Mesenchymal stem cell (in vitro differentiated cells and primary cell): ENCODE data around the gene FCHSD1.
A peak's percentile ranks its signal among the peaks of the same experiment; 100 is the strongest.

Experiments used
- DNase-seq: peaks from one replicate; pipeline ENCODE4 v3.0.0-alpha.2; 2013
- H2AFZ ChIP-seq: one replicate; pipeline ENCODE4 v1.6.1; 2013; ENCODE audit warnings: low read depth, mild to moderate bottlenecking, control low read depth, inconsistent platforms, low read length, moderate library complexity
- H2AK5ac ChIP-seq: 2 replicates; pipeline ENCODE4 v1.6.1; 2013; ENCODE audit warnings: low read length, moderate library complexity, mild to moderate bottlenecking, inconsistent platforms; ENCODE audit not compliant: severe bottlenecking
- H2BK120ac ChIP-seq: one replicate; pipeline ENCODE4 v1.6.1; 2013; ENCODE audit warnings: low read depth, mild to moderate bottlenecking, inconsistent platforms, low read length, moderate library complexity
- H2BK12ac ChIP-seq, 2 experiments: one replicate each; pipeline ENCODE4 v1.6.1; 2013; ENCODE audit warnings: inconsistent platforms in 2 of 2, low read length in 2 of 2, mild to moderate bottlenecking in 2 of 2, moderate library complexity in 2 of 2, control low read depth in 1 of 2
- H2BK15ac ChIP-seq: one replicate; pipeline ENCODE4 v1.6.1; 2013; ENCODE audit warnings: mild to moderate bottlenecking, low read depth, inconsistent platforms; ENCODE audit not compliant: poor library complexity, severe bottlenecking
- H2BK5ac ChIP-seq: 2 replicates; pipeline ENCODE4 v1.6.1; 2013; ENCODE audit warnings: low read depth, mild to moderate bottlenecking, low read length, control low read depth, inconsistent platforms; ENCODE audit not compliant: poor library complexity, severe bottlenecking
- H3K14ac ChIP-seq, 2 experiments: one replicate each; pipeline ENCODE4 v1.6.1; 2013; ENCODE audit warnings: inconsistent platforms in 2 of 2, low read length in 2 of 2, control low read depth in 1 of 2, mild to moderate bottlenecking in 1 of 2, moderate library complexity in 1 of 2
- H3K18ac ChIP-seq, 2 experiments: one replicate each; pipeline ENCODE4 v1.6.1; 2013; ENCODE audit warnings: inconsistent platforms in 2 of 2, low read length in 2 of 2, control low read depth in 1 of 2, low read depth in 1 of 2, mild to moderate bottlenecking in 1 of 2
- H3K23ac ChIP-seq, 2 experiments: one replicate each; pipeline ENCODE4 v1.6.1; 2013; ENCODE audit warnings: inconsistent platforms in 2 of 2, low read length in 2 of 2, mild to moderate bottlenecking in 2 of 2, moderate library complexity in 2 of 2, control low read depth in 1 of 2
- H3K27ac ChIP-seq: 2 replicates; pipeline ENCODE4 v1.5.1; 2013; ENCODE audit warnings: mild to moderate bottlenecking, moderate library complexity, low read length, control low read depth, inconsistent platforms; ENCODE audit not compliant: poor library complexity, severe bottlenecking
- H3K27me3 ChIP-seq, 2 experiments: 2 replicates each; pipeline versions ENCODE4 v1.6.1 to v1.7.0; 2013; ENCODE audit warnings: low read length in 2 of 2, mild to moderate bottlenecking in 2 of 2, moderate library complexity in 2 of 2, control low read depth in 1 of 2, inconsistent platforms in 1 of 2; ENCODE audit not compliant: control insufficient read depth in 1 of 2, insufficient read depth in 1 of 2
- H3K36me3 ChIP-seq, 2 experiments: 2 replicates each; pipeline versions ENCODE4 v1.6.1 to v1.7.0; 2013; ENCODE audit warnings: low read length in 2 of 2, control low read depth in 1 of 2, inconsistent platforms in 1 of 2, low read depth in 1 of 2, mild to moderate bottlenecking in 1 of 2; ENCODE audit not compliant: insufficient read depth in 2 of 2, control insufficient read depth in 1 of 2
- H3K4ac ChIP-seq, 2 experiments: one replicate each; pipeline ENCODE4 v1.6.1; 2013; ENCODE audit warnings: inconsistent platforms in 2 of 2, low read length in 2 of 2, mild to moderate bottlenecking in 2 of 2, moderate library complexity in 2 of 2, control low read depth in 1 of 2, low read depth in 1 of 2
- H3K4me1 ChIP-seq: 2 replicates; pipeline ENCODE4 v1.6.1; 2013; ENCODE audit warnings: low read depth, low read length, control low read depth; ENCODE audit not compliant: control insufficient read depth, insufficient read depth
- H3K4me2 ChIP-seq: 2 replicates; pipeline ENCODE4 v1.6.1; 2013; ENCODE audit warnings: low read length, mild to moderate bottlenecking, inconsistent platforms; ENCODE audit not compliant: poor library complexity, severe bottlenecking
- H3K4me3 ChIP-seq, 2 experiments: 2 replicates each; pipeline versions ENCODE4 v1.5.1 to v1.7.0; 2013; ENCODE audit warnings: low read length in 2 of 2, mild to moderate bottlenecking in 2 of 2, control low read depth in 1 of 2, low read depth in 1 of 2; ENCODE audit not compliant: insufficient read depth in 1 of 2
- H3K79me1 ChIP-seq: replicated peaks from 2 replicates; pipeline ENCODE4 v1.6.1; 2013; ENCODE audit warnings: mild to moderate bottlenecking, control low read depth, low read length, inconsistent platforms; ENCODE audit not compliant: poor library complexity, severe bottlenecking
- H3K9ac ChIP-seq: 2 replicates; pipeline ENCODE4 v1.7.0; 2013; ENCODE audit warnings: mild to moderate bottlenecking, low read length, moderate library complexity
- H3K9me3 ChIP-seq: 2 replicates; pipeline ENCODE4 v1.7.0; 2013; ENCODE audit warnings: mild to moderate bottlenecking, low read length; ENCODE audit not compliant: control insufficient read depth
- H4K8ac ChIP-seq: one replicate; pipeline ENCODE4 v1.6.1; 2013; ENCODE audit warnings: inconsistent platforms, mild to moderate bottlenecking, low read length, moderate library complexity
- H4K91ac ChIP-seq: one replicate; pipeline ENCODE4 v1.6.1; 2013; ENCODE audit warnings: mild to moderate bottlenecking, low read length, inconsistent platforms
- WGBS: methylation state at CpG from one replicate; pipeline ENCODE4 v1.1.7; 2013; ENCODE audit warnings: mixed read lengths; 5-methylcytosine and 5-hydroxymethylcytosine counted together

FCHSD1 gene

DNA sequence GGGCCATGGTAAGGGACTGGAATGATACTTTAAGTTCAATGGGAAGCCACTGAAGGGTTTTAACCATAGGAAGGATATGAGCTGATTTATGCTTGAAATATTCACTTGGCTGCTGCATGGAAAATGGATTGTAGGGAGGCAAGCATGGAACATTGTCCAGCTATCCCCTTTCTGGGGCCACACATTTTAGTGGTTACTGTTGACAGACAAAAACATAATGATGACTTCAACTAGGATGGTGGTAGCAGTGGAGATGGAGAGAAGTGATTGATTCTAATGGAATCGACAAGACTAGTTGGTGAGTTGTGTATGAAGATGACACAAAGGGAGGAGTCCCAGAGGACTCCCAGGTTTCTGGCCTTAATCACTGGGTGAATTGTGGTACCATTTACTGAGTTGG, 6.2 kb upstream of the FCHSD1 start:
- no peaks in the 10 kb centered on the region for H3K9me3 ChIP-seq
- peaks cover 39 to 40% of the 10 kb centered on the region in 2 experiments for H3K36me3 ChIP-seq
- peaks cover 2% of the 10 kb centered on the region for H3K79me1 ChIP-seq
- H3K4ac ChIP-seq, result no peak overlapping the region
- H4K91ac ChIP-seq, result no peak overlapping the region
- H3K23ac ChIP-seq, result no peak overlapping the region
- no peak overlapping the region for H2AK5ac ChIP-seq
- no peak overlapping the region for H2BK15ac ChIP-seq
- H2BK12ac ChIP-seq, result no peak overlapping the region
- no peak overlapping the region for H2BK120ac ChIP-seq
- H2AFZ ChIP-seq, result no peak overlapping the region
- H3K27me3 ChIP-seq, result no peaks in the 10 kb centered on the region
- no peak overlapping the region for H2BK5ac ChIP-seq
- H3K9ac ChIP-seq, result no peak overlapping the region
- H3K18ac ChIP-seq, result no peak overlapping the region
- peaks cover 14% of the 10 kb centered on the region for H3K4me1 ChIP-seq
- no peak overlapping the region for H3K4me2 ChIP-seq
- 98% methylated on average over 1 of the region's 1 CpG for WGBS
- H3K4me3 ChIP-seq, result no peak overlapping the region
- no peak for DNase-seq
- H3K14ac ChIP-seq, result no peak overlapping the region
- H3K27ac ChIP-seq, result no peak overlapping the region
- no peak overlapping the region for H4K8ac ChIP-seq

GRCh38 chr5:141656396-141656795, 5.2 kb upstream of the FCHSD1 start:
- no peak overlapping the region for H3K9ac ChIP-seq
- H2BK15ac ChIP-seq, result no peak overlapping the region
- no peaks in the 10 kb centered on the region for H3K79me1 ChIP-seq
- H3K18ac ChIP-seq, result no peak overlapping the region
- H3K4me2 ChIP-seq, result no peak overlapping the region
- no peak overlapping the region for H2BK120ac ChIP-seq
- H3K9me3 ChIP-seq, result no peaks in the 10 kb centered on the region
- H4K91ac ChIP-seq, result no peak overlapping the region
- no peak overlapping the region for H3K4me3 ChIP-seq
- H3K27me3 ChIP-seq, result no peaks in the 10 kb centered on the region
- H2BK12ac ChIP-seq, result no peak overlapping the region
- peak overlapping the region; percentile 7 for H2AK5ac ChIP-seq
- H3K14ac ChIP-seq, result no peak overlapping the region
- DNase-seq, result no peak
- H3K36me3 ChIP-seq, result peaks cover 31% of the 10 kb centered on the region in 2 experiments
- H3K4ac ChIP-seq, result no peak overlapping the region
- over 99% methylated on average over 9 of the region's 9 CpGs for whole genome bisulfite sequencing
- no peak overlapping the region for H2BK5ac ChIP-seq
- no peak overlapping the region for H3K23ac ChIP-seq
- H3K4me1 ChIP-seq, result peaks cover 18% of the 10 kb centered on the region
- no peak overlapping the region for H2AFZ ChIP-seq
- H4K8ac ChIP-seq, result no peak overlapping the region
- no peak overlapping the region for H3K27ac ChIP-seq

DNA sequence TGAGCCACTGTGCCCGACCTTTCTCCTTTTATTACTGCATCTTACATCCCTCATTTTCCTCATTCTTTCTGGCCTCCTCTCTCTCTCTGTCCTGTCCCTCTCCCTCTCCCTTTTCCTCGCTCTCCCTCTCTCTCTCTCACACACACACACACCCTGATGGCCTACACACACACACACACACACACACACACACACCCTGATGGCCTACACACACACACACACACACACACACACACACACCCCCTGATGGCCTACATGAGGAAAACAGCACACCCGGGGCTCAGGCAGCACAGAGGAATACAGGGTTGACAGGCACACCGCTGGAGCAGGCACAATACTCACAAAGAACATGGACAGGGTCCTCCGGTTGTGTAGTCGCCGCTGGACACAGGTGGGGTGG, 3.8 kb upstream of the FCHSD1 start:
- peaks cover 27 to 31% of the 10 kb centered on the region in 2 experiments for H3K36me3 ChIP-seq
- H2BK120ac ChIP-seq, result no peak overlapping the region
- H2BK5ac ChIP-seq, result no peak overlapping the region
- H3K79me1 ChIP-seq, result peaks cover 11% of the 10 kb centered on the region
- no peaks in the 10 kb centered on the region for H3K9me3 ChIP-seq
- no peak overlapping the region for H2AFZ ChIP-seq
- no peak overlapping the region for H2AK5ac ChIP-seq
- no peak overlapping the region for H4K8ac ChIP-seq
- H4K91ac ChIP-seq, result no peak overlapping the region
- H3K27me3 ChIP-seq, result no peaks in the 10 kb centered on the region
- H2BK15ac ChIP-seq, result no peak overlapping the region
- no peak overlapping the region for H3K9ac ChIP-seq
- peaks cover 27% of the 10 kb centered on the region for H3K4me1 ChIP-seq
- H3K27ac ChIP-seq, result no peak overlapping the region
- H3K4ac ChIP-seq, result no peak overlapping the region
- no peak overlapping the region for H3K23ac ChIP-seq
- H3K4me2 ChIP-seq, result no peak overlapping the region
- H3K4me3 ChIP-seq, result no peak overlapping the region
- no peak overlapping the region for H3K14ac ChIP-seq
- no peak overlapping the region for H2BK12ac ChIP-seq
- H3K18ac ChIP-seq, result no peak overlapping the region
- no peak for DNase-seq
- WGBS, result 91% methylated on average over 7 of the region's 7 CpGs

- Histone ChIP-seq H4K8ac (no peak overlapping the region), H3K4me2 (no peak overlapping the region), H3K9me3 (no peaks in the 10 kb centered on the region), H3K14ac (no peak overlapping the region), H2BK5ac (no peak overlapping the region), H2BK15ac (no peak overlapping the region), H2AK5ac (no peak overlapping the region), H2BK12ac (no peak overlapping the region), H3K79me1 (peaks cover 16% of the 10 kb centered on the region), H3K4me1 (peaks cover 32% of the 10 kb centered on the region), H4K91ac (no peak overlapping the region), H3K27me3 (no peaks in the 10 kb centered on the region), H3K36me3 (peaks cover 24 to 29% of the 10 kb centered on the region in 2 experiments), H3K23ac (no peak overlapping the region), H3K18ac (no peak overlapping the region), H2BK120ac (no peak overlapping the region), H3K27ac (peak overlapping the region; percentile 67), H2AFZ (no peak overlapping the region), H3K9ac (no peak overlapping the region), H3K4me3 (no peak overlapping the region), H3K4ac (no peak overlapping the region)
- DNase-seq, result peak; percentile 54
- WGBS, result no CpG with 5 or more reads among the region's 2 CpGs
These were observed 3.1 kb upstream of the FCHSD1 start for GRCh38 chr5:141654298-141654697.
